H1 (cell line): Measurements from ENCODE around the gene DOK1.

ENCODE experiments used
- CTCF ChIP-seq, 3 experiments: IDR thresholded peaks; 1 replicate in 2 of 3; 2 replicates in 1 of 3; pipeline versions ENCODE4 v1.5.1 to v1.6.1; 2011; ENCODE audit warnings: low read length in 3 of 3, mild to moderate bottlenecking in 3 of 3, inconsistent platforms in 2 of 3, low read depth in 1 of 3, moderate library complexity in 1 of 3; ENCODE audit not compliant: insufficient read depth in 1 of 3; ENCODE audit errors: control extremely low read depth in 1 of 3
- EGR1 ChIP-seq: IDR thresholded peaks from 2 replicates; pipeline ENCODE4 v1.6.1; 2011; ENCODE audit warnings: low read depth, low read length, borderline replicate concordance
- EP300 ChIP-seq, 2 experiments: IDR thresholded peaks; 1 replicate in 1 of 2; 2 replicates in 1 of 2; pipeline ENCODE4 v1.6.1; 2011 to 2012; ENCODE audit warnings: low read depth in 2 of 2, low read length in 2 of 2, mild to moderate bottlenecking in 2 of 2, borderline replicate concordance in 1 of 2, inconsistent platforms in 1 of 2, moderate library complexity in 1 of 2
- EZH2 ChIP-seq: fragments of 200-600 bp; sonication (generic); IDR thresholded peaks from 2 replicates; pipeline ENCODE4 v1.7.1; 2012; ENCODE audit warnings: low read depth, mild to moderate bottlenecking, moderate library complexity, low read length, inconsistent platforms; ENCODE audit not compliant: severe bottlenecking
- PHF8 ChIP-seq: fragments of 200-600 bp; sonication (generic); conservative IDR thresholded peaks from 2 replicates; pipeline ENCODE4 v1.7.1; 2012; ENCODE audit warnings: low read depth, mild to moderate bottlenecking, inconsistent platforms, low read length, moderate library complexity
- POLR2A ChIP-seq, 2 experiments: IDR thresholded peaks; 1 replicate in 1 of 2; 2 replicates in 1 of 2; pipeline ENCODE4 v1.6.1; 2011; ENCODE audit warnings: low read depth in 2 of 2, low read length in 2 of 2, mild to moderate bottlenecking in 2 of 2; ENCODE audit errors: control extremely low read depth in 1 of 2
- TAF1 ChIP-seq: IDR thresholded peaks from 2 replicates; pipeline ENCODE4 v1.6.1; 2011; ENCODE audit warnings: mild to moderate bottlenecking, low read depth, low read length

DNA sequence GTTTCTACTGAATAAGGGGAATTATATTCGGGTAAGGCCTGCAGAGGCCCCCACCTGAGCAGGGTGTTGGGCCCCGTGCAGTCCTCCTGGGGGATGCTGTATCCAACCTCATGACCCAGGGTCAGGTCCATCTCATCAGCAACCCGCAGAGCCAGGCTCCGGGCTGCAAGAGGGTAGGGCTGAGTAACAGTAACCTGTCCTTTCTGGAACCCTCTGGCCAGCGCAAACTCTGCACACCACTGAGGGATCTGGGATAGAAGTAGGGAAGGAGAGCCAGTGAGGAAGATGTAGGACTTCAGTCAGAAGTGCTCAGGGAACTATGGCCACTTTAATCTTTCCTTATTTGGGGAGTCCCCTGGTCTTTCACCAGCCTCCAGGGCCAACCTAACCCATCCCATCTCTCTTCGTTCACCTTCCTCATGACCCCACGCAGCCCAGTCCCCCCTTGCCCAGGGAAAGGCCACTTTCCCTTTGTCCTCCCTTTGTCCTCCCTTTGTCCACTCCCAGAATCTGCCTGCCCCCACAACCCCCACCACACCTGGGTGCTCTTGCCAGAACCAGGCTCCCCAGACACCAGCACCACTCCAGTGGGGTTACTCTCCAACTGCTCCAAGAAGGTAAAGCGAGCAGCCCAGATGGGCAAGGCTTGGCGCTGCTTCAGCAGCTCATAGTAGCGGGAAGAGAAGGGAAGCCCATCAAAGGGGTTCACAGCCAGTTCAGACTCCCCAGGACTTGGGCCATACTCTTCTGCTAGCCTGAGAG is 29.4 kb upstream of the DOK1 start:
- TF ChIP-seq POLR2A (IDR thresholded peaks at IDR 0.05; ENCODE audit: control extremely low read depth in 1 of 2, low read depth in 2 of 2, low read length in 2 of 2), result no peak
- no peak for TF ChIP-seq EGR1
- TF ChIP-seq EP300 (IDR thresholded peaks at IDR 0.05; ENCODE audit: borderline replicate concordance in 1 of 2, low read depth in 2 of 2, low read length in 2 of 2), result no peak
- no peak for TF ChIP-seq TAF1
- TF ChIP-seq PHF8, result no peak
- no peak for TF ChIP-seq CTCF (IDR thresholded peaks at IDR 0.05; ENCODE audit: control extremely low read depth in 1 of 3, insufficient read depth in 1 of 3, low read depth in 1 of 3, low read length in 3 of 3)
- TF ChIP-seq EZH2, result no peak
